ENCODE data around the gene PGM5. TPM values are rescaled to one million over a fixed set of nuclear protein-coding genes. Genes with fewer than 3 reads are reported as not detected.

PGM5 gene
- total RNA-seq, 1 donor from 2014 or later = not detected

GRCh38 chr9:68470067-68470466 is 113.7 kb downstream of the PGM5 start:
- no peaks in the 10 kb centered on the region for H3K4me1 Mint-ChIP-seq (ENCODE audit: low read depth)
- intact Hi-C loops (cut with micrococcal nuclease) = no loop called here
- H3K4me3 Mint-ChIP-seq (ENCODE audit: low read depth) = no peak overlapping the region
- no peak for DNase-seq (ENCODE audit: low spot score)
- no peaks in the 10 kb centered on the region for H3K36me3 Mint-ChIP-seq (ENCODE audit: low read depth)
- peaks cover 6% of the 10 kb centered on the region for H3K27me3 Mint-ChIP-seq (ENCODE audit: low read depth)
- H3K9me3 Mint-ChIP-seq = no peaks in the 10 kb centered on the region
- no peak overlapping the region for H3K27ac Mint-ChIP-seq

- Mint-ChIP-seq H3K27me3 (ENCODE audit: low read depth) (peaks cover 6% of the 10 kb centered on the region), H3K4me1 (ENCODE audit: low read depth) (no peaks in the 10 kb centered on the region), H3K9me3 (no peaks in the 10 kb centered on the region), H3K27ac (no peak overlapping the region), H3K4me3 (ENCODE audit: low read depth) (no peak overlapping the region), H3K36me3 (ENCODE audit: low read depth) (no peaks in the 10 kb centered on the region)
- no peak for DNase-seq (ENCODE audit: low spot score)
- intact Hi-C loops (cut with micrococcal nuclease) = no loop called here
Measured at GRCh38 chr9:68470634-68471033, 114.2 kb downstream of the PGM5 start.

- Mint-ChIP-seq H3K4me1 (ENCODE audit: low read depth) (no peaks in the 10 kb centered on the region), H3K27ac (no peak overlapping the region), H3K4me3 (ENCODE audit: low read depth) (no peak overlapping the region), H3K27me3 (ENCODE audit: low read depth) (peaks cover 12% of the 10 kb centered on the region), H3K36me3 (ENCODE audit: low read depth) (no peaks in the 10 kb centered on the region), H3K9me3 (no peaks in the 10 kb centered on the region)
- no peak for DNase-seq (ENCODE audit: low spot score)
- intact Hi-C loops (cut with micrococcal nuclease) = no loop called here
Measured at GRCh38 chr9:68472119-68472518, 115.7 kb downstream of the PGM5 start.

- Mint-ChIP-seq H3K36me3 (ENCODE audit: low read depth) (no peaks in the 10 kb centered on the region), H3K27me3 (ENCODE audit: low read depth) (peaks cover 8% of the 10 kb centered on the region), H3K4me3 (ENCODE audit: low read depth) (no peak overlapping the region), H3K27ac (no peak overlapping the region), H3K4me1 (ENCODE audit: low read depth) (no peaks in the 10 kb centered on the region), H3K9me3 (no peaks in the 10 kb centered on the region)
- intact Hi-C loops (cut with micrococcal nuclease) = no loop called here
- no peak for DNase-seq (ENCODE audit: low spot score)
Measured at GRCh38 chr9:68473790-68474189, 117.4 kb downstream of the PGM5 start.

GRCh38 chr9:68476422-68476821 is 120.0 kb downstream of the PGM5 start:
- Mint-ChIP-seq H3K27me3 (ENCODE audit: low read depth) (peaks cover 8% of the 10 kb centered on the region), H3K27ac (no peak overlapping the region), H3K4me3 (ENCODE audit: low read depth) (no peak overlapping the region), H3K36me3 (ENCODE audit: low read depth) (no peaks in the 10 kb centered on the region), H3K4me1 (ENCODE audit: low read depth) (no peaks in the 10 kb centered on the region), H3K9me3 (no peaks in the 10 kb centered on the region)
- no peak for DNase-seq (ENCODE audit: low spot score)
- intact Hi-C loops (cut with micrococcal nuclease) = no loop called here

GRCh38 chr9:68476847-68477246 is 120.4 kb downstream of the PGM5 start:
- H3K36me3 Mint-ChIP-seq (ENCODE audit: low read depth) = no peaks in the 10 kb centered on the region

GRCh38 chr9:68480807-68481206 is 124.4 kb downstream of the PGM5 start:
- Mint-ChIP-seq H3K36me3 (ENCODE audit: low read depth) (no peaks in the 10 kb centered on the region), H3K9me3 (no peaks in the 10 kb centered on the region), H3K4me1 (ENCODE audit: low read depth) (no peaks in the 10 kb centered on the region), H3K4me3 (ENCODE audit: low read depth) (no peak overlapping the region), H3K27me3 (ENCODE audit: low read depth) (peaks cover 8% of the 10 kb centered on the region), H3K27ac (no peak overlapping the region)
- intact Hi-C loops (cut with micrococcal nuclease) = no loop called here
- no peak for DNase-seq (ENCODE audit: low spot score)

More at GRCh38 chr9:68476847-68477246, 120.4 kb downstream of the PGM5 start:
- H3K4me3 Mint-ChIP-seq (ENCODE audit: low read depth) = no peak overlapping the region
- no peaks in the 10 kb centered on the region for H3K4me1 Mint-ChIP-seq (ENCODE audit: low read depth)
- no peaks in the 10 kb centered on the region for H3K9me3 Mint-ChIP-seq
- no peak for DNase-seq (ENCODE audit: low spot score)
- intact Hi-C loops (cut with micrococcal nuclease) = no loop called here
- H3K27me3 Mint-ChIP-seq (ENCODE audit: low read depth) = peaks cover 8% of the 10 kb centered on the region
- no peak overlapping the region for H3K27ac Mint-ChIP-seq

GRCh38 chr9:68482548-68482947 is 126.1 kb downstream of the PGM5 start:
- H3K9me3 Mint-ChIP-seq = no peaks in the 10 kb centered on the region
- no peaks in the 10 kb centered on the region for H3K4me1 Mint-ChIP-seq (ENCODE audit: low read depth)
- peaks cover 2% of the 10 kb centered on the region for H3K27me3 Mint-ChIP-seq (ENCODE audit: low read depth)
- H3K36me3 Mint-ChIP-seq (ENCODE audit: low read depth) = no peaks in the 10 kb centered on the region
- intact Hi-C loops (cut with micrococcal nuclease) = no loop called here
- H3K27ac Mint-ChIP-seq = no peak overlapping the region
- no peak overlapping the region for H3K4me3 Mint-ChIP-seq (ENCODE audit: low read depth)
- no peak for DNase-seq (ENCODE audit: low spot score)

- H3K4me3 Mint-ChIP-seq (ENCODE audit: low read depth) = no peak overlapping the region
- no peaks in the 10 kb centered on the region for H3K9me3 Mint-ChIP-seq
- H3K27me3 Mint-ChIP-seq (ENCODE audit: low read depth) = peaks cover 6% of the 10 kb centered on the region
- H3K4me1 Mint-ChIP-seq (ENCODE audit: low read depth) = no peaks in the 10 kb centered on the region
- H3K36me3 Mint-ChIP-seq (ENCODE audit: low read depth) = no peaks in the 10 kb centered on the region
- no peak for DNase-seq (ENCODE audit: low spot score)
- intact Hi-C loops (cut with micrococcal nuclease) = no loop called here
- H3K27ac Mint-ChIP-seq = no peak overlapping the region
Measured at GRCh38 chr9:68488126-68488525, 131.7 kb downstream of the PGM5 start.

- H3K4me1 Mint-ChIP-seq (ENCODE audit: low read depth) = no peaks in the 10 kb centered on the region
- no peak for DNase-seq (ENCODE audit: low spot score)
- peaks cover 11% of the 10 kb centered on the region for H3K27me3 Mint-ChIP-seq (ENCODE audit: low read depth)
- no peak overlapping the region for H3K4me3 Mint-ChIP-seq (ENCODE audit: low read depth)
- intact Hi-C loops (cut with micrococcal nuclease) = no loop called here
- H3K9me3 Mint-ChIP-seq = no peaks in the 10 kb centered on the region
- no peak overlapping the region for H3K27ac Mint-ChIP-seq
- no peaks in the 10 kb centered on the region for H3K36me3 Mint-ChIP-seq (ENCODE audit: low read depth)
Measured at GRCh38 chr9:68489646-68490045, 133.2 kb downstream of the PGM5 start.

- Mint-ChIP-seq H3K36me3 (ENCODE audit: low read depth) (no peaks in the 10 kb centered on the region), H3K4me3 (ENCODE audit: low read depth) (no peak overlapping the region), H3K9me3 (no peaks in the 10 kb centered on the region), H3K27ac (no peak overlapping the region), H3K27me3 (ENCODE audit: low read depth) (peaks cover 11% of the 10 kb centered on the region), H3K4me1 (ENCODE audit: low read depth) (no peaks in the 10 kb centered on the region)
- intact Hi-C loops (cut with micrococcal nuclease) = no loop called here
- no peak for DNase-seq (ENCODE audit: low spot score)
Measured at GRCh38 chr9:68492806-68493205, 136.4 kb downstream of the PGM5 start.

- intact Hi-C loops (cut with micrococcal nuclease) = no loop called here
- DNase-seq (ENCODE audit: low spot score) = no peak
- Mint-ChIP-seq H3K27ac (no peak overlapping the region), H3K27me3 (ENCODE audit: low read depth) (peaks cover 14% of the 10 kb centered on the region), H3K36me3 (ENCODE audit: low read depth) (no peaks in the 10 kb centered on the region), H3K4me1 (ENCODE audit: low read depth) (no peaks in the 10 kb centered on the region), H3K4me3 (ENCODE audit: low read depth) (no peak overlapping the region), H3K9me3 (no peaks in the 10 kb centered on the region)
Measured at GRCh38 chr9:68493541-68493940, 137.1 kb downstream of the PGM5 start.

GRCh38 chr9:68493958-68494577 is 137.7 kb downstream of the PGM5 start:
- H3K36me3 Mint-ChIP-seq (ENCODE audit: low read depth) = no peaks in the 10 kb centered on the region
- intact Hi-C loops (cut with micrococcal nuclease) = no loop called here

GRCh38 chr9:68495247-68495646 is 138.8 kb downstream of the PGM5 start:
- Mint-ChIP-seq H3K27ac (no peak overlapping the region), H3K36me3 (ENCODE audit: low read depth) (no peaks in the 10 kb centered on the region), H3K9me3 (no peaks in the 10 kb centered on the region), H3K4me1 (ENCODE audit: low read depth) (no peaks in the 10 kb centered on the region), H3K27me3 (ENCODE audit: low read depth) (peaks cover 19% of the 10 kb centered on the region), H3K4me3 (ENCODE audit: low read depth) (no peak overlapping the region)
- intact Hi-C loops (cut with micrococcal nuclease) = no loop called here
- no peak for DNase-seq (ENCODE audit: low spot score)

More at GRCh38 chr9:68493958-68494577, 137.7 kb downstream of the PGM5 start:
- no peaks in the 10 kb centered on the region for H3K9me3 Mint-ChIP-seq
- DNase-seq (ENCODE audit: low spot score) = no peak
- no peak overlapping the region for H3K4me3 Mint-ChIP-seq (ENCODE audit: low read depth)
- no peak overlapping the region for H3K27ac Mint-ChIP-seq
- H3K27me3 Mint-ChIP-seq (ENCODE audit: low read depth) = peaks cover 18% of the 10 kb centered on the region
- H3K4me1 Mint-ChIP-seq (ENCODE audit: low read depth) = no peaks in the 10 kb centered on the region

Data from activated T-helper 2 cell treated with anti-CD3 and anti-CD28 coated beads, Interferon-gamma antibody, Interleukin-2, Interleukin-4, amounts not matched to agents 10 μg/mL and 5 μg/mL and 100 μg/mL, durations not matched to agents 14 hours and 24 hours and 36 hours (primary cell).